Measurements from ENCODE around the gene ACSL6. TPM values are rescaled to one million over a fixed set of nuclear protein-coding genes. Genes with fewer than 3 reads are reported as not detected.

Gene ACSL6
- total RNA-seq, 1 experiment from 2014 or later: 4.8 TPM

GRCh38 chr5:132059043-132059695 is 47.7 kb upstream of the ACSL6 start:
- ATAC-seq: no peak
- H3K9me3 Mint-ChIP-seq: no peaks in the 10 kb centered on the region

GRCh38 chr5:132058646-132059042 is 47.2 kb upstream of the ACSL6 start:
- H3K27me3 Mint-ChIP-seq (ENCODE audit: low read depth): no peaks in the 10 kb centered on the region
- H3K4me3 Mint-ChIP-seq: no peak overlapping the region
- DNase-seq (ENCODE audit: low spot score) (no peak), ATAC-seq (no peak)
- peaks cover 12% of the 10 kb centered on the region for H3K4me1 Mint-ChIP-seq
- H3K9me3 Mint-ChIP-seq: no peaks in the 10 kb centered on the region
- CTCF ChIA-PET: interaction anchor here (1.6 kb wide), 1 partner anchor 180 kb away, joined by 3 read pairs; no protein-coding TSS in a partner anchor
- POLR2A ChIA-PET: no interaction called here
- no peak for TF ChIP-seq GABPB1 (CRISPR knock-in tag; IDR thresholded peaks at IDR 0.05)
- no peak for TF ChIP-seq MXD4 (CRISPR knock-in tag; IDR thresholded peaks at IDR 0.05; ENCODE audit: borderline replicate concordance)
- no peak for TF ChIP-seq E2F4 (CRISPR knock-in tag; IDR thresholded peaks at IDR 0.05; ENCODE audit: borderline replicate concordance, low read depth)
- TF ChIP-seq NFATC4 (CRISPR knock-in tag; IDR thresholded peaks at IDR 0.05): no peak
- no peak for TF ChIP-seq ZNF219 (CRISPR knock-in tag; IDR thresholded peaks at IDR 0.05; ENCODE audit: borderline replicate concordance)
- TF ChIP-seq CDX4 (CRISPR knock-in tag; IDR thresholded peaks at IDR 0.05; ENCODE audit: borderline replicate concordance): no peak
- TF ChIP-seq SMAD4 (CRISPR knock-in tag; IDR thresholded peaks at IDR 0.05): no peak
- no peak for TF ChIP-seq NR1H2 (CRISPR knock-in tag; IDR thresholded peaks at IDR 0.05)
- no peak for TF ChIP-seq ATF2 (CRISPR knock-in tag; IDR thresholded peaks at IDR 0.05; ENCODE audit: borderline replicate concordance, low read depth)
- no peak for TF ChIP-seq ZBTB21 (CRISPR knock-in tag; IDR thresholded peaks at IDR 0.05; ENCODE audit: borderline replicate concordance)
- TF ChIP-seq CTCF (IDR thresholded peaks at IDR 0.05): no peak
- no peak overlapping the region for H3K27ac Mint-ChIP-seq
- H3K36me3 Mint-ChIP-seq: no peaks in the 10 kb centered on the region

More at GRCh38 chr5:132059043-132059695, 47.7 kb upstream of the ACSL6 start:
- Mint-ChIP-seq H3K36me3 (no peaks in the 10 kb centered on the region), H3K27ac (no peak overlapping the region), H3K4me1 (peaks cover 12% of the 10 kb centered on the region), H3K4me3 (no peak overlapping the region), H3K27me3 (ENCODE audit: low read depth) (no peaks in the 10 kb centered on the region)
- DNase-seq (ENCODE audit: low spot score): no peak
- no peak for TF ChIP-seq FOXK1 (CRISPR knock-in tag; IDR thresholded peaks at IDR 0.05)
- CTCF ChIA-PET: interaction anchor here (1.6 kb wide), 1 partner anchor 179 kb away, joined by 3 read pairs; no protein-coding TSS in a partner anchor
- POLR2A ChIA-PET: no interaction called here

- peaks cover 12% of the 10 kb centered on the region for H3K4me1 Mint-ChIP-seq
- CTCF ChIA-PET: interaction anchor here (1.6 to 1.8 kb wide), 2 partner anchors 48 to 181 kb away, joined by 3 read pairs; no protein-coding TSS in a partner anchor
- POLR2A ChIA-PET: no interaction called here
- H3K9me3 Mint-ChIP-seq: no peaks in the 10 kb centered on the region
- no peaks in the 10 kb centered on the region for H3K36me3 Mint-ChIP-seq
- no peak overlapping the region for H3K4me3 Mint-ChIP-seq
- ATAC-seq (no peak), DNase-seq (ENCODE audit: low spot score) (no peak)
- no peaks in the 10 kb centered on the region for H3K27me3 Mint-ChIP-seq (ENCODE audit: low read depth)
- no peak overlapping the region for H3K27ac Mint-ChIP-seq
- no peak for TF ChIP-seq ZBTB21 (CRISPR knock-in tag; IDR thresholded peaks at IDR 0.05; ENCODE audit: borderline replicate concordance)
- no peak for TF ChIP-seq KAT7 (CRISPR knock-in tag; IDR thresholded peaks at IDR 0.05; ENCODE audit: borderline replicate concordance)
- no peak for TF ChIP-seq PRDM15 (CRISPR knock-in tag; IDR thresholded peaks at IDR 0.05)
- no peak for TF ChIP-seq ATF6 (CRISPR knock-in tag; IDR thresholded peaks at IDR 0.05)
- no peak for TF ChIP-seq GABPB1 (CRISPR knock-in tag; IDR thresholded peaks at IDR 0.05)
- no peak for TF ChIP-seq E2F1 (CRISPR knock-in tag; IDR thresholded peaks at IDR 0.05)
- TF ChIP-seq NR2C2 (CRISPR knock-in tag; IDR thresholded peaks at IDR 0.05): no peak
Measured at GRCh38 chr5:132057498-132058255, 46.2 kb upstream of the ACSL6 start.
